ENCODE data around the gene PRDX6.
"Not testable (repeated sequence)": the region's sequence is repeated elsewhere in the genome, so short reads cannot be mapped to it uniquely, and the experiment has no call there.

The PRDX6 gene

DNA sequence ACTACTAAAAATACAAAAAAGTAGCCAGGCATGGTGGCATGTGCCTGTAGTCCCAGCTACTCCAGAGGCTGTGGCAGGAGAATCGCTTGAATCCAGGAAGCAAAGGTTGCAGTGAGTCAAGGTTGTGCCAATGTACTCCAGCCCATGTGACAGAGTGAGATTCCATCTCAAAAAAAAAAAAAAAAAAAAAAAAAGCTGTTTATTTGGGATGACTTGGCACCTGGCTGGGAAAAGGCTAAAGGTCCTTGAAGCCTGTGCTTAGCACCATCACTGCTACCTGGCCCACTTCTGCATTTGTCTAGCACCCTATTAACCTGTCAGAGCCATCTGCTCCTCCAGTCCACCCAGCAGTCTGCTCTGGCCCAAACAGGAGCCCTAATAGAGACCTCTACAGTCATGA lies 25.0 kb downstream of the PRDX6 start:
- DNase-seq, result no peak

DNA sequence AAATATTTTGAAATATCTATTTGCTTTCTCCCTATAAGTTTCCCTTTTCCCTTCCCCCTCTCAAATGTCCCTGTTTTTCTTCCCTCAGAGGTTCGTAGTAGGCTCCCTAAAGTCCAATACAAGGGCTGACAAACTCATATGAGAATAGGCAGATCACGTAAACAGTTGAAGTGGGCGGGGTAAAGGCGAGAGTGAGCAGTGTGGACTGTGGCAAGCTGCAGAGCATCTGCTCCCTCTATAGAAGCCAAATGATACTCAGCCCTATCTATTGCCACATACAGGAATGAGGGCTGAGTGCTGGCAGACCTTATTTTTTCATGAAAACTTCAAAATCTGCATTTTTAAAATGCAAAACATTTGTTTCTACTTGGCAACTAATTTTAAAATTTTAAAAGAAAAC lies 26.3 kb downstream of the PRDX6 start:
- DNase-seq, result peak; percentile 15

DNA sequence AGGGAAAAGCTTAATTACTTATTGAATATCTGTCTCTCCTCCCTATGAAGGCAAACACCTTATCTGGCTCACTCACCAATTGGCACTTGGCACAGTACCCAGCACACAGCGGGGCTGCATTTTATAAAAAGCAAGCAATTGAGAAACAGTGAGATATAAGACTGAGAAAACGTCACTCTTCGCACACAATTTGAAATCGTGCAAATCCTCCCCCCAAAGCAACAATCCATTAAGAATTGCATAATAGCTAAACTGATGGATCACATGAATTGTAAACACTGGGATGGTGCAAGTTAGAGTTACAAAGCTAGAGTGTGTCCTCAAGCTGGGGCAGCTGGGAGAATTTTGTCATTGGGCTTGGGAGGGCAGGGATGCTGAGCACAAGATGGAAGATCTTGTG lies 27.1 kb downstream of the PRDX6 start:
- DNase-seq, result no peak

DNA sequence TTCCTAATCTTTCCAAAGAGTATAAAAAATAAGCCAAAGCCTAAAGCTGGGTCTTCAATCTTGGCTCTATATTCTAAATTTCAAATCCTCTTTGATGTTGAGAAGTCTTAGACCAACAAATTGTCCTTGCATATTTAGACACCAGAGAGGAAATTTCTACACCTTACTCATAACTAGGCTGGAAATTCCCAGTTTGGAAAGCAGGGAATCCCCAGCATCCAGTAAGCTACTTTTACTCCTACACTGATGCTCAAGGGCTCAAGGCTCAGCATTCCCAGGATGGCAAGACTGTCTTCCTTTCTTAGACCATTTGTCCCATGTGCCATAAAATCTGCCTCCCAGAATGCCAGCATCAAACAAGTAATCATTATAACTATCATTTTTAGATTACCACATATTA lies 28.3 kb downstream of the PRDX6 start:
- DNase-seq, result no peak

DNA sequence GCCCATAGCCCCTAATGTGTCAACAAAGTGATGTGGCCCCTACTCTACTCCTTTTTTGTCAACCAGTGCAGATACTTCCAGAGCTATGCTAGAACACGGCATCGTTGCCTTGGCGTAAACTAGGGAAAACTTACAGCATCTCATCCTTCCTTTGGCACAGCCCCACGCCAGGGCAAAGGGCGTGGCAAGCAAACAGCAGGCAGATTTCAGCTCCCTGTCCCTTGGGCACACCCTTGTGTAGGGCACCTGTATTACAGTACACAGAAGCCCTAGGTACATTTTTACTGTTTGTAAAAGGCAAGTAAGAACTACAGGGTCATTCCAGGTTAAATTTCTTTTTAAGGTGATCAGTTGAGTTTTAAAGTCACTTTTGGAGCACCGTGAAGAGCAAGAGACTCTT lies 29.3 kb downstream of the PRDX6 start:
- peak; percentile 27 for DNase-seq

DNA sequence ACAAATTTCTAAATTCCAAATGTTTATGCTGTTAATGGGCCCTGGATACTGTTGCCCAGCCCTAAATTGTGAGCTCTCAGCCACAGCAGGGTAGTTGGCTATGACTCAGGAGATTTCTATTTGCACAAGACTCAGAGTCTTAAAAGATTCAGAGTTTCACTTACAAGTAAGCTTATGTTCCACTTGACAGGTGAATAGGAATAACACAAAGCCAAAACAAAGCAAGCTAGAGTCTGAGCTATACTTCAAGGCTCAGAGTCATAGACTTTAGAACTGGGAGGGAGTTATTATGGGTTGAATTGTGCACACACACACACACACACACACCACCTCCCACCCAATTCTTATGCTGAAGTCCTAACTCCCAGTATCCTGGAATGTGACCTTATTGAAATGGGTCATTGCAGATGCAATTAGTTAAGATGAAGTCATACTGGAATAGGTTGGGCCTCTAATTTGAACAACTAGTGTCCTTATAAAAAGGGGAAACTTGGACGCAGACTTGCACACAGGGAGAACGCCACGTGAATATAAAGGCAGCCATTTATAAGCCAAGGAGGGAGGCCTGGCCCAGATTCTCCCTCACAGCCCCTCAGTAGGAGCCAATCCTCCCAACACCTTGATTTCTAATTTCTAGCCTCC lies 30.2 kb downstream of the PRDX6 start:
- no peak for DNase-seq

DNA sequence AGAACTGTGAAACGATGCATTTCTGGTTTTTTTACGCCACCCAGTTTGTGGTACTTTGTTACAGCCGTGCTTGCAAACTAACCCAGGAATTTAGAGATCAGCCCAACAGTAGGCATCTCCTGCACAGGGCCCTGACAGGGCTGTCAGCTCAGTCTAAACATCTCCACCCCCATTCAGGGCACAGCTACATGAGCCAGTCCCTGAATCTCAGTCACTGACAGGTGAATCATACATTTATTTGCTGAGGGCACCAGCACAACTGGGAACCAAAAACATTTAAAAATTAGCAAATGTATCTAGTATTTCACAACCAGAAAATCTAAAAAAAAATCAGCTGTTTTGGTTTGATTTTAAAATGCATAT lies 30.7 kb downstream of the PRDX6 start:
- DNase-seq, result no peak

DNA sequence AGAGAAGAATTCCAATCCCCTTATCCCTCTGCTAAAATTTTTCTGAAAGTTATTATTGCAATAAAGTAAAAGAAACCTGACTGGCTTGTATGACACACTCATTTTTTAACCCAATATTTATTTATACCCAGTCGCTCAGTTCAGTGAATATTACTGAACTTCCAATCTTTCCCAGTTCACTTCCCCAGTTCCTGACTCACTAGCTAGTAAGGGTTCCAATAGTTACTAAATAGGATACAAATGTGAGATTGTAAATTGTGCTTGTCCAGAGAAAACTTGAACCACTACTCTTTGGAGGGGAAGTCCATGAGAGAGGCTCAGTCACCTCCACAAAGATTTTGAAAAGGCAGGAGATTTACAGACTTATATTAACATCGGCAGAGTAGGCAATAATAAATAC lies 31.4 kb downstream of the PRDX6 start:
- DNase-seq, result no peak

DNA sequence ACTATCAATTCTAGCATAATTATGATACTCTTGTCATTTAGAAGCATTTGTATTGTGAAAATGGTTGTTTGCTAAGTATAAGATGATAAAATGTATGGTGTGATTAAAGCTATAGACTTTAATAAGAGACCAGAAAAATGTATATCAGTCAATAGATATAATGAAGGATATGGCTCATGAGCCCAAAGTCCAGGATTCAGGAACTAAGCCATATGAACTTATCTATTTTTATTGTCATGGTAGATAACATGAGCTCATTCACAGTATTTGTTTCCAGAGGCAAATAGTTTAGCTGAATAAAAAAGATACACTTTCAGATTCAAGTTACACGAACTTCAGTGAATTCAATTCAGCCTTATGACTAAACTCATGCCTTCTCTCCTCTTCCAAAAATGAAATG lies 32.7 kb downstream of the PRDX6 start:
- no peak for DNase-seq

DNA sequence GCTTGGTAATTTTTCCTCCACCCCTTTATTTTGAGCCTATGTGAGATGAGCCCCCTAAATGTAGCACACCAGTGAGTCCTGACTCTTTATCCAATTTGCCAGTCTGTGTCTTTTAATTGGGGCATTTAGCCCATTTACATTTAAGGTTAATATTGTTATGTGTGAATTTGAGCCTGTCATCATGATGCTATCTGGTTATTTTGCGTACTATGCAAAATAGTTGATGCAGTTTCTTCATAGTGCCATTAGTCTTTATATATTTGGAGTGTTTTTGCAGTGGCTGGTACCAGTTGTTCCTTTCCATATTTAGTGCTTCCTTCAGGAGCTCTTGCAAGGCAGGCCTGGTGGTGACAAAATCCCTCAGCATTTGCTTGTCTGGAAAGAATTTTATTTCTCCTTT lies 37.4 kb downstream of the PRDX6 start:
- not testable (repeated sequence) for DNase-seq

DNA sequence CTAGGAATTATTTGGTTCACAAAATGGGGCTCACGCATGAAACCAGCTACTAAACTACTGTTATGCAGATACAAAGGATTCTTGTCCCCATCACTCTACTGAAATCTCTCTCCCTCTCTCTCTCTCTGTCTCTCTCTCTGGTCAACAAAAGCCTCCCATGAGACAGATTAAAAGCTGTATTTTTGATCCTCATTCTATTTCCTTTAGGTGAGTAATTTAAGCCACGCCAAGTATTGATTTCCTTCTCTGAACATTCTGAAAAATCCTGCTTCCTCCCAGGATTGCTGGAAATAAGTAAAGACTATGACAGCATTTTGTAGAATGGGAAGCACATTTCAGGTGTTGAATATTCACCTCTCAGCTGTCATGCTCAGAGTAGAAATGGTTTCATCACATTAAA lies 43.7 kb downstream of the PRDX6 start:
- DNase-seq, result no peak

DNA sequence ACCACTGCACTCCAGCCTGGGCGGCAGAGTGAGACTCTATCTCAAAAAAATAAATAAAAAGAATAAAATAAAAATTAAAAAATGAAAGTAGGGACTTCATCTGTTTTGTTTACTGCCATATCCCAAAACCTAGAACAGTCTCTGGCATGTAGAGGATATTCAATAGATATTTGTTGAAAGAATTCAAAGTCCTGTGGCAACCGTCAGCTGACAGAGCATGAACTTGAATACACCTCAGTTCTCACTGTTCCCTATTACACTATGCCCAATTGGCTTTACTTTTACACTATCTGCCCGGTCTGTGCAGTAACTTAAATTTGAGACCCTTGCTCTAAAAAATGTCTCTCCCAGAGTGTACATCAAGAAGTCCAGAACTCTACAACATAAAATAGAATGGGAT lies 46.2 kb downstream of the PRDX6 start:
- DNase-seq, result no peak

DNA sequence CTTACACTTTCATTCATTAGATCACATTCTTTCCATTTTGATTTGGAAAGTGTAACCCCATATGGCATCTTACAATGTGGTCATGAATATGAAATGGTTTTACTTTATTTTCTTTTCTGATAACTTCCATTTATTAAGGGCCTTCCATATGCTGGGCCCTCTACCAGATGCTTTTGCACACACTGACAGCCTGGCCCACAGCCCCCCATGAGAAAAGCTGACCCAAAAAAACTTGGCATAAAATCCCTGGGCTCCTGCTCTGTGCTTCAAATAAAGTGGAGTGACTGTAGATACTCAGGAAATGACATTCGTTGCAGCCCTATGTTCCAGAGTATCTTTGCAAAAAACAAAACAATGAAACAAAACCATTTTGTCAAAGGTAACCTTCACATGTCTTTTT lies 48.8 kb downstream of the PRDX6 start:
- DNase-seq, result no peak

DNA sequence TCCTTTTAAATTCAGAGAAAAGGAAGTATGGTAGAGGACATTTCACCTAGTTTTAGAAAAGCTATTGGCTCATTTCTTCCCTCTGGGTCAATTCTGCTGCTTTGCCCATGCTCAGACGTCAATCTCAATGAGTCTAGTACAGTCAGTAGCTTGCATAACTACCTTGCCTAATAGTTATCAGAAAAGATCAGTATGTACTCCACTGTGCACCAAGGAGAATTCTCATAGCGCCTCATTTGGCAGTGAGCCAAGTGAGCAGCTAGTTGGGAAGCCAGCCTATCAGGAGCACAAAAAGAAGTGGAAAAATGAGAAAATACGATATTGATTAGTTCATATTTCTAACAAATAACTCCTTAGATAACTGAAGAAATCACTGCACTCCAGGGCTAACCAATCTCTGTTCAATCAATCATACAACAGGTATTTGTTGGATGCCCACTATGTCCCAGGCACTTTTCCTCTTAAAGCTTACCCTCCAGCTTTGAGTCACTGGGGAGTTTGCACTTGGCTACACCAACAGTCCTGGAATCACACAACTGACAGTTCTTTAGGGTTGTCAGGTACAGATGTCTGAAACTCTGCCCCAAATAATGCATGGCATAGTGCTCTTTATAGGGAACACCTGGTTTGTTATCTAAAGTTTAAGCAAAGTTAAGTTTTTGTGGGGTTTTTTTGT lies 50.2 kb downstream of the PRDX6 start:
- peak; percentile 50 for DNase-seq

DNA sequence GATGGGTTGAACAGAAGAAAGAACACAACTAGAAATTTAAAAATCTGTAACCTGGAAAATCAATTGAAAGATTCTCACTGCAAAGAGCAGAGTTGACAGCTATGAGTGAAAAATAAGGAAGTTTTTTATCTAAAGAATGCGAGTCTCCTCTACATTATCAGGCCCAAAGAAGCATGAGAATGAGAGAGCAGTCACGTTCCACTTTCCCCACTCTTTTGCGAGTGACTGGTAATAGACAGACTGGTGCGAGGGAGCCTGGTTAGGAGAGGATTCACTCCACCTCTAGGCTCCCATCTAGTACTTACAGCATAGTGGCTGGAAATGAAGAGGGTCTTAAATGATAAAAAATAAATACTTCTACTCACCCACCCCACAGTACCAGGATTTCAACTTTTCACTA lies 52.0 kb downstream of the PRDX6 start:
- no peak for DNase-seq

DNA sequence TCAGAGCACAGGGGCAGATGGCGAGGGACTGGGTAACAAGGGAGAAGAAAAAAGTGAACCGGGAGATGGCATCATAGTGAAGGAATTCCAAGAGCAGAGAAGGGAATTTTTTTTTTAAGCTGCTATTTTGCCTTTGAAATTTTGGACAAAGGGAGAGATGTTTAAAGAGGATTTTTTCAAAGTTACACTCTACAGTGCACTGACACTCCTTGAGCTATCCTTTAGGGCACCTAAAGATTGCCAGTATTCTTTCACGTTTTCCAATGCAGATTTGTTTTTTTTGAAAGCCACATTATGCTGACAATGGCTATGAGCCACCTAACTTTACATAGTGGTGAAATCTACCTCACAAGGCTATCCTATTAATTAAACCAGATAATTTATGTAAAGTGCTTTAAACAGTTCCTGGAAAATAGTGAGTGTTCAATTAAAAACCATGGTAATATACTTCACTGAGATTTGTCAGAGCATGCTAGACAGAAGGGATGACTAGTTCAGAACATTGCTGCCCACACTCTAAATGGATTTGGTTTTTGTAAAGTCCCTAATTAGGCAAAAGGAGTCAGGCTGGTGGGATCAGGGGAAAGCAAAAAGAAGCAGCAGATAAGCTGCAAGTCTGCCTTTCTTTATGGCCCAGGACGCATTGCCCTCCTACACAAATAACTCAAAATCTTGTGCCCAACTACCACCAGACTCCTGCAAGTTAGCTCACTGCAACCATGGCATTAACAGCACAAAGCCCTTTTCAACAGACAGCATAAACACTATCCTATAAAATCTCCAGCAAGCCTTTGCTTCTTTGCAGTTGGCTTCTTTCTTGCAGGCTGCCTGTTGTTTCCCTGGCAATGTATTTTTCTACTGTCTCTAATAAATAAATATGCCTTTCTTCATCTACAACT lies 53.9 kb downstream of the PRDX6 start:
- DNase-seq, result no peak

DNA sequence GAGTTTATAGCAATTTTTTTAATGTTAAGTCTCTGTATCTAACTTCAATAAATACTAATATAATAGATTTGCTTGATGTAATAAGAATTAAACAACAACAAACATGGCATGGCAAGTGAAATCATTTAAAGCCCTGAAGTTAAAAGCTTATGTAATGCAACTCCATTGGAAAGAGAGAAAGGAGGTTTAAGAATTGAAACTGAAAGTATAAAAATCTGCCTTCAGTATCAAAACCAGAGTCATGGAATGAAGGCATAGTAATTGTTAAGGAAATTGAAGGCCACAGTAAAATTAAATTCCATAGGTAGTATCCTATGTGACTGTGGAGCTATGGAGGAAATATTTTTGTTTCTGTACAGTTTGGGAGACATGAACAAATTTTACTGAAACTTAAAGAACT lies 55.1 kb downstream of the PRDX6 start:
- no peak for DNase-seq

DNA sequence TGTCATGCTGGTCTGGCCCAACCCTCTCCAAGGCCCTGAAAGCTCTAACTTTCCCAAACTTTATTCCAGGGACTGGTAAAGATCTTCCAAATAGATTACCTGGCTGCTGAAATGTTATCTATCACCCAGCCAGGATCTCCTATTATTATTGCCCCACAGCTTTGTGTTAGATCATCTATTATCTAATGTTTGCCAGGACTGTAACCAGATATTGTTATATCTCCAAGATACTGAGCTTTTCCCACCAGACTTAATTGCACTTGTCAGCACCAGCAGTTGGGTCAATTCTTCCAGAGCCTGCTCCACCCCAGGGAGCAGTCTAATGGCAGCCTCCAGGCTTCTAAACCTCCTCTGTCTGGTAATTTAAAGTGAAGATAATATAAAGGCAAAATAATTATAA lies 59.1 kb downstream of the PRDX6 start:
- DNase-seq, result no peak

Measured in hematopoietic multipotent progenitor cell treated with erythropoietin and hydrocortisone succinate and interleukin-3 and kit ligand, for 6 days (in vitro differentiated cells).